CD4-positive, alpha-beta T cell treated with Interleukin-6 at 100 ng/mL for 8 hours (primary cell): ENCODE results near the gene ADCY7.

ENCODE experiments used
- DNase-seq: peaks from one replicate; pipeline ENCODE4 v3.0.0-alpha.2; 2020; ENCODE audit warnings: mixed read lengths, low spot score

ADCY7 gene

GRCh38 chr16:50282010-50282538, 15.7 kb downstream of the ADCY7 start:
- DNase-seq = peak; percentile 71

DNA sequence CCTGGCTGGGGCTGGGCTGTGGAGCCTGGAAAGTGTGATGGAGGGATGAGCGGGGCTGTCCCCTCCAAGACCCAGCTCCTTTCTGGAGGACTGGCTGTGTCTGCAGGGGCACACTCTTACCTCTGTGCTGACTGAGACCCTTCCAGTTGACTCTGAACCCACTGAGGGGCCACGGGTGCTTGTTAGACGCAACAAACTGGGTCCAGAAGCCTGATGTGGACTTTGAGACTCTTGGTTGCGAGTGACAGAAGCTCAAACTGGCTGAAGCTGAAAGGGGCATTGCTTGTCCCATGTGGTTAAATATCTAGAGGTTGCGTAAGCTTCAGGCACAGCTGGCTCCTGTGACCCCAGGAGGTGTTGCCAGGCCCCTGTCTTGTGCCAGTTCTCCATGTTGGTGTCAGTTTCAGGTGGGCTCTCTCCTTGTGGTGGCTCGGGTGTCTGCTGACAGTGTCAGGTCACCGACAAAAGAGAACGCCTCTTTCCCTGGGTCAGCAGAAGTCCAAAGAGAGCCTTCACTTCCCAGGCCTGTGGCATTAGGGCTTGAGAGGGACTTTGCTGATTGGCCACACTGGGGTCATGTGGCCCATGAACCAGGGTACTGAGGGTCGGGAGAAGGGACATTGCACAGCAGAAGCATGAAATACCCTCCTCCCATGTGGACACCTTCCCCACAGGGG, 16.7 kb downstream of the ADCY7 start:
- DNase-seq = no peak

GRCh38 chr16:50284131-50284911, 18.0 kb downstream of the ADCY7 start:
- no peak for DNase-seq

GRCh38 chr16:50285406-50286003, 19.2 kb downstream of the ADCY7 start:
- DNase-seq = no peak

DNA sequence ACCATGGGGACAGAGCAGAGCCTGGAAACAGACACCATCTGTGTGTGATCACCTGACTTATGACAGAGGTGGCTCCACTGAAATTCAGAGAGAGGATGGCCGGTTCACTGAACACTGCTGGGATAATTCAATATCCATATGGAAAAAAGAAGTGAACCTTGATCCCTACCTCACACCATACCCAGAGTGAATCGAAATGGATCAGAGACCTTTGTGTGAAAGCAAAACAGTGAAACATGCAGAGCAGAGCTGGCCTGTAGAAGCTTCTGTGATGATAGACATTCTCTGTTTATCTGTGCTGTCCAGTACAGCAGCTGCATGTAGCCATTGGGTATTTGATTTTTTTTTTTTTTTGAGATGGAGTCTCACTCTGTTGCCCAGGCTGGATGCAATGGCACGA, 20.3 kb downstream of the ADCY7 start:
- DNase-seq = no peak

- DNase-seq = no peak
Measured at GRCh38 chr16:50288026-50288425, 21.7 kb downstream of the ADCY7 start.

DNA sequence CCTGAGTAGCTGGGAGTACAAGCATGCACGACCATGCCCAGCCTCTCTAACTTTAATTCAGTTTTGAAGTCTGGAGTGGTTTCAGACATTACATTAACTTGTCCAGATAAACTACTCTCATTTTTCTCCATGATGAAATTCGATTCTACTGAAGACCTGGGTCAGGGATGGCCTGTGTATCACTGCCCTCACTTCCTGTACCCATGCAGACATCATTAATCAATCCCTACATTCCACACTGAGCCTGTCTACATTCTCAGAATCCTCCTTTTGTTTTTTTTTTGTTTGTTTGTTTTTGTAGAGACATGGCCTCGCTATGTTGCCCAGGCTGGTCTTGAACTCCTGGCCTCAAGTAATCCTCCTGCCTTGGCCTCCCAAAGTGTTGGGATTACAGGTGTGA, 22.6 kb downstream of the ADCY7 start:
- no peak for DNase-seq

DNA sequence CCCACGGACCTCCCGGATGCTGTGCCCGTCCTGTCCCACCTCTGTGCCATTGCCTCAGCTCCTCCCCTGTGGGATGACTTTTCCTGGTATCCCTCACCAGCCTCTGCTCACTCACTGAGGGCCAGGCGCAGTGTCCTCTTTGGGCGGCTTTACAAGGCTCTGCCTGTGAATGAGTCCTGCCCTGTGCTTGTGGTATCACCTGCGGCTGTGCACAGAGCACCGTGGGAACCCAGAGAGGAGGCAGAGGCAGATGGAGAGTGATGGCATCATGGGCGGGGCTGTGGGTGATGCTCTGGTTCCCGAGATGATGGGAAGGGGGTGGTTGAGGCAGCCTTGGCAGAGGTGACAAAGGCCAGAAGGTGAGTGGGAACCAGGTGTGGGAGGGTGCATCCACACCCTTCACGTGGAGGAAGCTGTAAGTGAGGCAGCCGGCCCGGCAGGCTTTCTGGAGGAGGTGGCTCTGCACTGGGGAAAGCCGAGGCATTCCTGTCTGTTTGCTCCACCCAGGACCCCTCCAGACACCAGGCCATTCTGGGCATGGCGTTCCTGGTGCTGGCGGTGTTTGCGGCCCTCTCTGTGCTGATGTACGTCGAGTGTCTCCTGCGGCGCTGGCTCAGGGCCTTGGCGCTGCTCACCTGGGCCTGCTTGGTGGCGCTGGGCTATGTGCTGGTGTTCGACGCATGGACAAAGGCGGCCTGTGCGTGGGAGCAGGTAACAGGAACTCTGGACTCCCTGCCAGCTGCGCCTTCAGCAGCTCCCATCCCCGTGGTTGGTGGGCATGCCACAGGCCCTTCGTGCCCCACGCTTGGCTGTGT, 23.8 kb downstream of the ADCY7 start:
- no peak for DNase-seq

- DNase-seq = no peak
Measured at GRCh38 chr16:50290856-50291255, 24.5 kb downstream of the ADCY7 start.

GRCh38 chr16:50291719-50292565, 25.6 kb downstream of the ADCY7 start:
- DNase-seq = no peak

- DNase-seq = no peak
Measured at GRCh38 chr16:50292566-50292948, 26.2 kb downstream of the ADCY7 start.

- no peak for DNase-seq
Measured at GRCh38 chr16:50293041-50293783, 26.9 kb downstream of the ADCY7 start.

DNA sequence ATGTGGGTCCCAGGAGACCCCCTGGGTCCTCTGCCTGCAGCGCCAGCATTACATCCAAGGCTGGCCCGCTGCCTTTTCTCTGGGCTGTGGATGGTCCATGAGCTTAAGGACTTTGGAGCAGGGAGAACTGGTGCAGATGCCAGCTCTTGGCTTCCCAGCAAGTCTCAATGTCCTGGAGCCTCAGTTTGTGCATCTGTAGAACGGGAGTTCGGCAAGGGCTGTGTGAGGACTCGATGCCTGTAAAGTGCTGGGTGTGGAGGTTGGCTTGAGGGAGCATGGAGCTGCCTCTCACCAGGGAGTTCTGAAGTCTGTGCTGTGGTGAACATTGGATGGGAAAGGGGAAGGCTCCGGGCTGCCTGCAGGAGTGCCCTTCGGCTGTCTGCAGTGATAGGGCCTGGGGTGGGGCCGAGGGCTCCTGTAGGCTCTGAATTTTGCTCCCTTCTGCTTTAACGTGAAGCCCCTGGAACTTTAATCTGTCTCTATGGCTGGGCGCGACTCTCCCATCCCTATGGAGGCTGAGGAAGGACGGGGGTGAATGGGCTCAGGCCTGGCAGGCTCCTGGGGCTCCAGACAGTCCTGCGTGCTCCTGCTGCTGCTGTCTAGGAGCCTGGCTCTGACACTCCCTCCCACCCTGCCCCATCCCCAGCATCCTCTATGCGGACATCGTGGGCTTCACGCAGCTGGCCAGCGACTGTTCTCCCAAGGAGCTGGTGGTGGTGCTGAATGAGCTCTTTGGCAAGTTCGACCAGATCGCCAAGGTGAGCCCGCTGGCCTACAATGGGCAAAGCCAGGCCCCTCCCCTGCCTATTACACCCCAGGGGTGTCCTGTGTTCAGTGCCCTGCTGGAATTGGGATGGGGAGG, 27.9 kb downstream of the ADCY7 start:
- DNase-seq = no peak

DNA sequence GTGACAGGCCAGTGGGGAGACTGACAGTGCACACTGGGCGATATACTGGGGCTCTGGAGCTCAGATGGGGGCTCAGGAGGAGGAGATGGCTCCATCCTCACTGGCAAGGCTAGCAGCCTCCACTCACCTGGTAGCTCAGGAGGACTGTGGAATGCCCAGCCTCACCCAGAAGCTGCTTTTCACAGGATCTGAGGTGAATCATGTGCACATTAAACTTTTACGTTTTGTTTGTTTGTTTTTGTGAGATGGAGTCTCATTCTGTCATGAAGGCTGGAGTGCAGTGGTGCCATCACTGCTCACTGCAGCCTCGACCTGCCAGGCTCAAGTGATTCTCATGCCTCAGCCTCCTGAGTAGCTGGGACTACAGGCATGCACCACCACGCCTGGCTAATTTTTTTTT, 28.6 kb downstream of the ADCY7 start:
- no peak for DNase-seq

DNA sequence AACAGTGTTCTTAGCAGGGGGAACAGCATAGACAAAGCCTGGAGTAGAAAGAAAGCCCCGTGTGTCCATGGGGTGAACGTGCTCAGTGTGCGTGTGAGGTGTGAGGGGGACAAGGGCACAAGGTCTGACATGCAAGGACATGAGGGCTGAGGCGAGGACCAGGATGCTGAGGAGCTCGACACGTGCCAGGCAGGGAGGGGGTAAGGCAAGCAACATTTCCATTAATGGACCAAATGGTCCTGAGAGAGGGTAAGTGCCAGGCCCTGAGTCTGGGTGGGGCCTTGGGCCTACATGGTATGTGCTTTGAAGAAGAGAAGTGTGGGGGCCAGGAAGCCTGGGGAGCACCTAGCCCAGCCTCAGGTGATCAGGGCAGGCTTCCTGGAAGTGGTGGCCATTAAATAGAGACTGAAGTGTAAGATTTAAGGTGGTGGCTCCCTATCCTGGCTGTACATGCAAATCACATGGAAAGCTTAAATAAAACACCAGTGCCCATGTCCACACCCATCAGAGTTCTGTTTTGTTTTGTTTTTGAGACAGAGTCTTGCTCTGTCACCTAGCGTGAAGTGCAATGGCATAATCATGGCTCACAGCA, 29.3 kb downstream of the ADCY7 start:
- DNase-seq = no peak

- DNase-seq = no peak
Measured at GRCh38 chr16:50296807-50297206, 30.5 kb downstream of the ADCY7 start.

DNA sequence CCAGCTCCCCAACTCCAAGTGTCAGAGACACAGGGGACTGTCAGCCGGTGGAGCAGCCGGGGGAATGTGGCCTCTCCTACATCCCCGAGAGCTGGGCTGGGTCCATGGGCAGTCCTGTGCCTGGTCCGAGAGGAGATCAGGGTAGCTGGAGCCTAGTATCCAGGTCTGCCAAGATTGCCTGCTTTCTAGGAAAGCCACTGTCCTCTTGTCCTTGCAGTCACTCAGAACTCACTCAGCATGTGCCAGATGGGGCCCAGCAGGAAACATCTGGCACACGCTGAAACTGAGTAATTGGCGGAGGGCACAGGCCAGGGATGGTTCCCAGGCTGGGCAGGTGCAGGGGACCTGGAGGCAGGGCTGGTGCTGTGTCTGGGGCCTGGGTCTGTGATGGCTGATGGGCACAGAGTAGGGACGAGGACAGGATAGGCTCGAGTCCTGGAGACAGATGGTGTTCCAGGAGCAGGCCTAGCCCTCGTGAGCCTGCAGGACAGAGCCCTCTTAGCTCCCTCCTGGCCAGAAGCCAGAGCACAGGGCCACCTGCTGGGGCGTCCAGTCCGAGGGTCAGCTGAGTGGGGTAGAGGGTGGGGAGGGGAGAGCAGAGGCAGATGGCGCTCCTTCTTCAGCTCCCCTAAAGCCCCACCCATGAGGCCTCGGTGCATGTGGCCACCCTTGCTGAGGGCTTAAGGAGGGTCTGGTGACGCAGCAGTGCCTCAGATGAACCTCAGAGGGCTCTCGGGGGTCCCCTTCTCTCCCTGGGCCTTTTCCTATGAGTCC, 31.1 kb downstream of the ADCY7 start:
- DNase-seq = no peak

DNA sequence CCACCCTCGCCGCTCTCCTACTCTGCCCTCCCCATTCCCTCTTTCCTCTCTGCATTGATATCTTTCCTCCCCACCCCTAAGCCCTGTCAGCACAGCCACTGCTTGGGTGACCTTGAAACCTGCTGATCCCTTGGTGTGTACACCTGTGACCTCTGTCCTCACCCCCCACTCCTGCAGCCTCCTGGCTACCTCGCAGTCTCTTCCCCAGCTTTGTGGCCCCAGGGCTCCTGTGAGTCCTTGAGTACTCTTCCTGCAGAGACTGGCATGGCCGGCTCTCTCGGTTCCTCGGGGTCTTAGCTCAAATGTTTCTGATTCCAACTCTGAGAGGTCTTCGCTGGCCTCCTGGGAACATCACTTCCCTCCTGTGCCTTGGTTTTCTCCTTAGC, 31.7 kb downstream of the ADCY7 start:
- DNase-seq = no peak
